ENCODE results near the gene KLHL14. TPM values are rescaled to one million over a fixed set of nuclear protein-coding genes. Genes with fewer than 3 reads are reported as not detected.
A peak's percentile ranks its signal among the peaks of the same experiment; 100 is the strongest.

Gene KLHL14
- total and polyA plus RNA-seq, 2 of the 13 experiments (the other 11 are each of a cell fraction or from before 2014, with no cell fraction given): 16.0 to 41.8 TPM

DNA sequence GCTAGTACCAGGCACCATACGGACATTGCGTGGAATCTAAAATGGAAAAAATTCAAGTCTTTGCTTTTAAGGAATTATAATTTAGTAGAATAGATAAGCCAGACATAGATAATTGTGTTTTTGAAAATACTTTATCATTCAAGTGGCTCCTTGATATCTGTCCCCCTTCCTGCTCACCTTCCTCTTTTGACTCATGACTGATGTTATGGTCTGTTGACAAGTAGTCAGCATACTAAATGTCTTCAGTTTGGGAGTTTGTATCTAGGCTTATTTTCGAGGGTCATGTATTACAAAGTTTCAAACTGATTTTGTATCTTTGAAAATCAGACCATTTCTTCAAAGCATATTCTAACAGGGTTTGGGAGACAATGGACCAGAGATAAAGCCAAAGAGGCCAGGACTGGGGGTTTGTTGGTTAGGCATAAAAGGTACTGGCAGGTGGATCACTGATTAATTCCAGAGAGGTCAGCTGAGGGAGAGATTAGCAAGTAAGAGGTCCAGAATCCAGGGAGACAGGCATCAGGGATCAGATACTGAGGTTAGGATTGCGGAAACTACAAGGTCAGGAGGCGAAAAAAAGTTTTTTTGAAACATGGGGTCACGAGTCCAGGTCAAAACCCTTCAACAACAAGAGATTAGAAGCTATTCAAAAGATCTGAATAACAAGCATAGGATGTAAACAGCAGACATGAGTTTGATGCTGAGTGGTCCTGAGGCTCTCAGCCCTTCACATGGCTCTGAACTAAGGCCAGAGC is 31.5 kb upstream of the KLHL14 start (continued):
- TF ChIP-seq, protein P1, sequence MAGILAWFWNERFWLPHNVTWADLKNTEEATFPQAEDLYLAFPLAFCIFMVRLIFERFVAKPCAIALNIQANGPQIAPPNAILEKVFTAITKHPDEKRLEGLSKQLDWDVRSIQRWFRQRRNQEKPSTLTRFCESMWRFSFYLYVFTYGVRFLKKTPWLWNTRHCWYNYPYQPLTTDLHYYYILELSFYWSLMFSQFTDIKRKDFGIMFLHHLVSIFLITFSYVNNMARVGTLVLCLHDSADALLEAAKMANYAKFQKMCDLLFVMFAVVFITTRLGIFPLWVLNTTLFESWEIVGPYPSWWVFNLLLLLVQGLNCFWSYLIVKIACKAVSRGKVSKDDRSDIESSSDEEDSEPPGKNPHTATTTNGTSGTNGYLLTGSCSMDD (CRISPR knock-in tag; IDR thresholded peaks at IDR 0.05): no peak
- TF ChIP-seq CREB1 (IDR thresholded peaks at IDR 0.05) (no peak), CREB1 (CRISPR knock-in tag; IDR thresholded peaks at IDR 0.05) (peak; percentile 65), ZNF766 (CRISPR knock-in tag; IDR thresholded peaks at IDR 0.05; ENCODE audit: borderline replicate concordance) (0 out of 2 replicates have a peak, but pooled peaks have one; percentile 33), HMG20B (CRISPR knock-in tag; conservative IDR thresholded peaks at IDR 0.05) (peak; percentile 91), HOXD1 (CRISPR knock-in tag; IDR thresholded peaks at IDR 0.05) (peak; percentile 78), ZBTB7B (CRISPR knock-in tag; IDR thresholded peaks at IDR 0.05) (peak; percentile 89), POLR2G (IDR thresholded peaks at IDR 0.05; ENCODE audit: low read depth, low read length) (peak; percentile 55), NR1H2 (CRISPR knock-in tag; IDR thresholded peaks at IDR 0.05; ENCODE audit: borderline replicate concordance, low read depth) (no peak), ZNF34 (CRISPR knock-in tag; IDR thresholded peaks at IDR 0.05; ENCODE audit: borderline replicate concordance) (no peak), RXRA (CRISPR knock-in tag; IDR thresholded peaks at IDR 0.05) (peak; percentile 92; the same call in 1 of the 2 replicates), ZNF292 (CRISPR knock-in tag; IDR thresholded peaks at IDR 0.05; ENCODE audit: borderline replicate concordance, low read depth) (peak; percentile 64; the same call in 1 of the 2 replicates)
- TF ChIP-seq, protein P2, sequence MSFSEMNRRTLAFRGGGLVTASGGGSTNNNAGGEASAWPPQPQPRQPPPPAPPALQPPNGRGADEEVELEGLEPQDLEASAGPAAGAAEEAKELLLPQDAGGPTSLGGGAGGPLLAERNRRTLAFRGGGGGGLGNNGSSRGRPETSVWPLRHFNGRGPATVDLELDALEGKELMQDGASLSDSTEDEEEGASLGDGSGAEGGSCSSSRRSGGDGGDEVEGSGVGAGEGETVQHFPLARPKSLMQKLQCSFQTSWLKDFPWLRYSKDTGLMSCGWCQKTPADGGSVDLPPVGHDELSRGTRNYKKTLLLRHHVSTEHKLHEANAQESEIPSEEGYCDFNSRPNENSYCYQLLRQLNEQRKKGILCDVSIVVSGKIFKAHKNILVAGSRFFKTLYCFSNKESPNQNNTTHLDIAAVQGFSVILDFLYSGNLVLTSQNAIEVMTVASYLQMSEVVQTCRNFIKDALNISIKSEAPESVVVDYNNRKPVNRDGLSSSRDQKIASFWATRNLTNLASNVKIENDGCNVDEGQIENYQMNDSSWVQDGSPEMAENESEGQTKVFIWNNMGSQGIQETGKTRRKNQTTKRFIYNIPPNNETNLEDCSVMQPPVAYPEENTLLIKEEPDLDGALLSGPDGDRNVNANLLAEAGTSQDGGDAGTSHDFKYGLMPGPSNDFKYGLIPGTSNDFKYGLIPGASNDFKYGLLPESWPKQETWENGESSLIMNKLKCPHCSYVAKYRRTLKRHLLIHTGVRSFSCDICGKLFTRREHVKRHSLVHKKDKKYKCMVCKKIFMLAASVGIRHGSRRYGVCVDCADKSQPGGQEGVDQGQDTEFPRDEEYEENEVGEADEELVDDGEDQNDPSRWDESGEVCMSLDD (CRISPR knock-in tag; IDR thresholded peaks at IDR 0.05; ENCODE audit: borderline replicate concordance): no peak
- TF ChIP-seq, protein P3, sequence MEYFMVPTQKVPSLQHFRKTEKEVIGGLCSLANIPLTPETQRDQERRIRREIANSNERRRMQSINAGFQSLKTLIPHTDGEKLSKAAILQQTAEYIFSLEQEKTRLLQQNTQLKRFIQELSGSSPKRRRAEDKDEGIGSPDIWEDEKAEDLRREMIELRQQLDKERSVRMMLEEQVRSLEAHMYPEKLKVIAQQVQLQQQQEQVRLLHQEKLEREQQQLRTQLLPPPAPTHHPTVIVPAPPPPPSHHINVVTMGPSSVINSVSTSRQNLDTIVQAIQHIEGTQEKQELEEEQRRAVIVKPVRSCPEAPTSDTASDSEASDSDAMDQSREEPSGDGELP (IDR thresholded peaks at IDR 0.05; ENCODE audit: borderline replicate concordance, low read depth): peak; percentile 94
- TF ChIP-seq, protein P4, sequence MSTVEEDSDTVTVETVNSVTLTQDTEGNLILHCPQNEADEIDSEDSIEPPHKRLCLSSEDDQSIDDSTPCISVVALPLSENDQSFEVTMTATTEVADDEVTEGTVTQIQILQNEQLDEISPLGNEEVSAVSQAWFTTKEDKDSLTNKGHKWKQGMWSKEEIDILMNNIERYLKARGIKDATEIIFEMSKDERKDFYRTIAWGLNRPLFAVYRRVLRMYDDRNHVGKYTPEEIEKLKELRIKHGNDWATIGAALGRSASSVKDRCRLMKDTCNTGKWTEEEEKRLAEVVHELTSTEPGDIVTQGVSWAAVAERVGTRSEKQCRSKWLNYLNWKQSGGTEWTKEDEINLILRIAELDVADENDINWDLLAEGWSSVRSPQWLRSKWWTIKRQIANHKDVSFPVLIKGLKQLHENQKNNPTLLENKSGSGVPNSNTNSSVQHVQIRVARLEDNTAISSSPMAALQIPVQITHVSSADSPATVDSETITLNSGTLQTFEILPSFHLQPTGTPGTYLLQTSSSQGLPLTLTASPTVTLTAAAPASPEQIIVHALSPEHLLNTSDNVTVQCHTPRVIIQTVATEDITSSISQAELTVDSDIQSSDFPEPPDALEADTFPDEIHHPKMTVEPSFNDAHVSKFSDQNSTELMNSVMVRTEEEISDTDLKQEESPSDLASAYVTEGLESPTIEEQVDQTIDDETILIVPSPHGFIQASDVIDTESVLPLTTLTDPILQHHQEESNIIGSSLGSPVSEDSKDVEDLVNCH (CRISPR knock-in tag; IDR thresholded peaks at IDR 0.05): no peak
- TF ChIP-seq, protein P5, sequence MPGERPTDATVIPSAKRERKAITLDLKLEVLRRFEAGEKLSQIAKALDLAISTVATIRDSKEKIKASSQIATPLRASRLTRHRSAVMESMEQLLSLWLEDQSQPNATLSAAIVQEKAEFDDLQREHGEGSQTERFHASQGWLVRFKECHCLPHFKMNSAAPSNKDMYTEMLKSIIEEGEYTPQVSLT (CRISPR knock-in tag; IDR thresholded peaks at IDR 0.05; ENCODE audit: borderline replicate concordance, low read depth): no peak
- TF ChIP-seq, protein P6, sequence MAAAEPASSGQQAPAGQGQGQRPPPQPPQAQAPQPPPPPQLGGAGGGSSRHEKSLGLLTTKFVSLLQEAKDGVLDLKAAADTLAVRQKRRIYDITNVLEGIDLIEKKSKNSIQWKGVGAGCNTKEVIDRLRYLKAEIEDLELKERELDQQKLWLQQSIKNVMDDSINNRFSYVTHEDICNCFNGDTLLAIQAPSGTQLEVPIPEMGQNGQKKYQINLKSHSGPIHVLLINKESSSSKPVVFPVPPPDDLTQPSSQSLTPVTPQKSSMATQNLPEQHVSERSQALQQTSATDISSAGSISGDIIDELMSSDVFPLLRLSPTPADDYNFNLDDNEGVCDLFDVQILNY (CRISPR knock-in tag; conservative IDR thresholded peaks at IDR 0.05): no peak
- TF ChIP-seq, protein P7, sequence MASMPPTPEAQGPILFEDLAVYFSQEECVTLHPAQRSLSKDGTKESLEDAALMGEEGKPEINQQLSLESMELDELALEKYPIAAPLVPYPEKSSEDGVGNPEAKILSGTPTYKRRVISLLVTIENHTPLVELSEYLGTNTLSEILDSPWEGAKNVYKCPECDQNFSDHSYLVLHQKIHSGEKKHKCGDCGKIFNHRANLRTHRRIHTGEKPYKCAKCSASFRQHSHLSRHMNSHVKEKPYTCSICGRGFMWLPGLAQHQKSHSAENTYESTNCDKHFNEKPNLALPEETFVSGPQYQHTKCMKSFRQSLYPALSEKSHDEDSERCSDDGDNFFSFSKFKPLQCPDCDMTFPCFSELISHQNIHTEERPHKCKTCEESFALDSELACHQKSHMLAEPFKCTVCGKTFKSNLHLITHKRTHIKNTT (CRISPR knock-in tag; IDR thresholded peaks at IDR 0.05): no peak

Data from HepG2 (cell line).